ENCODE results near the gene SRP68.

The SRP68 gene

DNA sequence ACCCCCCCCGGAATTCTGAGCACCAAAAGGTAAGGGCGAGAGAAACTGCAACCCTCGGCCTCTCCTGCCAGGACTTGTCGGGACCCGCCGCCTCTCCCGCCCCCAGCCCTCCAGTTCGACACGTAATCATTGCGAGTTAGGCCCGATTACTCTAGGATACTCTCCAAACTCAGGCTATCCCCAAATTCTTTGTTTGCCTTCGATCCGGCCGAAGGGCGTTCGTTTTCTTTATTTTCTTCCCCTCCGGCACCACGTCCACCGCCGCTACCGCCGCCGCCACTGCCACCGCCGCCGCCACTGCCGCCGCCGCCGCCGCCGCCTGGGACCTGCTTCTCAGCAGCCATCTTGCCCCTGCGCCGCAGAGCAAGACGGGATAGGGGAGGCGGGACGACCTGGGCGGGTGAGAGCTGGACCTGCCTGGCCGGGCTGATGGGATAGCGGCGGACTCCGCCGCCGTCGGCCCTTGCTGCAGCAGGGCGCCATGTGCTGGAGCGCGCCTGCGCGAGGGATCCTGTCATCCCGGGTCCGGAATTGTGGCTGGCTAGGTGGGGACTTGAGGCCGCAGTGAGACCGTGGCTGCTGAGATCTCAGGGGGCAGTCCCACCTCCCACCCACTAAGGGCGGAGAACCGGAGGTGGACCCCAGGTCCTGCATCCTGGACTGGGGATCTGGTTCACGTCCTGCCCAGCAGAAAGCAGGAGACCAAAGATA, at the start of gene SRP68:
TSS of gene SRP68 (minus strand) at position 370 of the 711 bp plus-strand sequence. CDS start at position 344, 26 bp downstream.
- peak; percentile 78 for DNase-seq

DNA sequence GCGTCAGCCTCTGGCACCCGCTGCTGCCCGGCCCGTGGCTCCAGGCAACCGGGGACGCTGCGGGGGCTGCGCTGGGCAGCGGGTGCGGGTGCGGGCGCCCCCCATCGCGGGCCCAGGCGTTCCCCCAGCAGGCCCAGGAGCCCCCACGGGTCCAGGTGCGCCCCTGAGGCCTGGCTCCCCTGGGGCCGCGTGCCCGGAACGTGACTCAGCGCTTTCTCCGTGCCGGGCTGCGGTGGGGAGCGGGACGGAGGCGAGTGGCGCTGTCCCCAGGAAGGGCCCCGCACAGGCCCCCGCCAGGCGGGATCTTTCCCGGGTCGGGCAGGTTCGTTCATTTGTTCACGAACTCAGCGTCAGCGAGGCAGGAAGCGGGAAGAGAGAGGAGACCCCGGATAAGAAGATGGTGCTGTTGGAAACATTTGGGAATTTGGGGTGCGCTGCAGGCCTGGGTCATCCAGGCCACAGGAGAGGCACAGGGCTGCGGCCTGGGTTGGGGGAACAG, 49.7 kb upstream of the SRP68 start:
- DNase-seq = no peak

DNA sequence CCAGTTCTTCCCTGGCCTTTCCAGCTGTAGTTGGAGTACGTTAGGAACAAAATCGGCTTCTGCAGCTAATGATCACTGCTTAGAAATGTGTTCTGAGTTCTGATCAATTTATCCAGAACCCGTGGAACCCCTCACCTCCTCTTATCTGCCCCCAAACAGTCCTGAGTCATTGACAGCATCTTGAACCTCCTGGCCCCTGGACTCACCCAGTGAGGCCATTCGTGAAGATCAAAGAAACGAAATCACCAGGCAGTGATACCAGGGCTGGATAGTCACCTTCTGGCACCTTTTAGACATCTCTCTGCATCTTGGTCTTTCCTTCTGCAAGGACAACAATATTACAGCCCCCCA, 48.3 kb upstream of the SRP68 start:
- no peak for DNase-seq

DNA sequence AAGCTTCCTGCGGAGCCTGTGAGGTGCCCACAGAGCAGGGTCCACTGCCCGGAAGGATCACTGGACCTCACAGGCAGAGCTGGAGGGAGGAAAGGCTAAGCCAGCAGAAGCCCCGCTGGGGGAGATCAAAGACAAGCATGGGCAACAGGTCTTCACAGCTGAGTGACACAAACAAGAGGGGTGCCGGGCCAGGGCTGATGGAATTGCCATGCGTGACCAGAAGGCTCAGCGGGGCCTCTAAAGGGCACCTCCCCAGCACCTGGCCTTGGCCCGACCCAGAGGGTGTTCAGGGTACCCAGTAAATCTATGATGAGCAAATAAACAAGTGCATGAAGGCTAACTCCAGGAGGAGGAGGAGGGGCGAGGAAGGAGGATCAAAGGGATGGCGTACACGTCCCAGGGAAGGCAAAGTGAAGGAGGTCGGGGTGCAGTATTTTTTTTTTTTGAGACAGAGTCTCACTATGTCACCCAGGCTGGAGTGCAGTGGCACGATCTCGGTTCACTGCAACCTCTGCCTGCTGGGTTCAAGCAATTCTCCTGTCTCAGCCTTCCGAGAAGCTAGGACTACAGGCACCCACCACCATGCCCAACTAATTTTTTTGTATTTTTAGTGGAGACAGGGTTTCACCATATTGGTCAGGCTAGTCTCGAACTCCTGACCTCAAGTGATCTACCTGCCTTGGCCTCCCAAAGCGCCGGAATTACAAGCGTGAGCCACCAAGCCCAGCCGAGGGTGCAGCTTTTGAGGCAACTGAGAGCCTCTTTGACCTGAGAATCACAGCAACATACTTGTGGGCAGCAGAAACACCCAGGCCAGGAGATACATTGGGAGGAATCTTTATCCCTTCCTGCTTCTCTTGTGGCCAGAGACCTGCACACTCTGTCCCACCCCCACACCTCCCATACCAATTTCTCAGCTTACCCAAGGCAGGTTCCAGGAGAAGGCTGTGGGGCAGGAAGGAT, 47.4 kb upstream of the SRP68 start:
- DNase-seq = no peak

DNA sequence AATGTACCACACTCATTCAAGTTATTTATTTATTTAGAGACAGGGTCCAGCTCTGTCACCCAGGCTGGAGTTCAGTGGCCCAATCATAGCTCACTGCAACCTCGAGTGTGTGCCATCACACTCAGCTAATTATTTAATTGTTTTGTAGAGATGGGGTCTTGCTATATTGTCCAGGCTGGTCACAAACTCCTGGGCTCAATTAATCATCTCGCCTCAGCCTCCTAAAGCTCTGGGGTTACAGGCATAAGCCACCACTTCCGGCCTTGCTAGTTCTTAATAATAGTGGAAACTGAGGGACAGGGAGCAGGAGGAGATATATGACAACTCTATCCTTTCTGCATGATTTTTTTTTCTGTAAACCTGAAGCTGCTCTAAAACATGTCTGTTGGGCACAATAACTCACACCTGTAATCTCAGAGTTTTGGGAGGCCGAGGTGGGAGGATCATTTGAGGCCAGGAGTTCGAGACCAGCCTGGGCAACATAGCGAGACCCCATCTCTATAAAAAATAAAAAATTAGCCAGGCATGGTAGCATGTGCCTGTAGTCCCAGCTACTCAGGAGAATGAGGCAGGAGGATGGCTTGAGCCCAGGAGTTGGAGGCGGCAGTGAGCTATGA, 42.9 kb upstream of the SRP68 start:
- DNase-seq = no peak

DNA sequence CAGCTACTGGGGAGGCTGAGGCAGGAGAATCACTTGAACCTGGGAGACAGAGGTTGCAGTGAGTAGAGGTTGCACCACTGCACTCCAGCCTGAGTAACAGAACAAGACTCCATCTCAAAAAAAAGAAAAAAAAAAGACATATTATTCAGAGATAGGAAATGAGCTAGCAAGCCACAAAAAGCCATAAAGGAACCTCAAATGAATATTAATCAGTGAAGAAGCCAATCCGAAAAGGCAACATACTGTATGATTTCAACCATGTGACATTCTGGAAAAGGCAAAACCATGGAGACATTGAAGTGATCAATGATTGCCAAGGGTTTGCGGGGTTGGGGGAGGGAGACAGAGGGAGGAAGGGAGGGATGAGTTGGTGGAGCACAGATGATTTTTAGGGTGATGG, 39.6 kb upstream of the SRP68 start:
- DNase-seq = no peak

DNA sequence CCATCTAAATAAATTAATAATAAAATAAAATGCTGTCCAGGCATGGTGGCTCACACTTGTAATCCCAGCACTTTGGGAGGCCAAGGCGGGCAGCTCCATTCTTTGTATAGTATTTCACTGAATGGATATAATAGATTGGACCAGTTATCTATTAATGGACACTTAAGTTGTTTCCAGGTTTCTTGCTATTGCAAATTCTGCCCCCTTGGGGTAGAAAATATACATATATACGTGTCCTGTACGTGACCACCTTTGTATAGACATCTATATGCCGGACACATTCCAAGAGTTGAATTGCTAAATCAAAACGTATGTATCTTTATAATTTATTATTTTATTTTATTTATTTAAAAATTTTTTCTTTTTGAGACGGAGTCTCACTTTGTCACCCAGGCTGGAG, 35.2 kb upstream of the SRP68 start:
- no peak for DNase-seq

DNA sequence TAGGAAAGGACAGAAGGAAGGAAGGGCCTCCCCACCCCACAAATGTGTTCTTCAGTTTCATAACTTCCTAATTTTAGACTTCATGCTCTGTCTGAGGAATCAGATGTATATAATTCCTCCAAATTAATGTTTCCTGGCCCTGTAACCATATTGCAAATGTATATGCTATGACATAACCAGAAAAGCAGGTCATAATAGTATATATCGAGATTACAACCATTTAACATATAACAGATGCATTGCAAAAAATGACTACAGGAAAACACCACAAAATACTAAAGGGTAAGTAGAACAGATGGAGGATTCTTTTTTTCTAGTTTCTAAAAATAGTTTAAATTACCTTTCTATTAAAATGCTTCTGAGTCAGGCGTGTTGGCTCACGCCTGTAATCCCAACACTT, 34.4 kb upstream of the SRP68 start:
- DNase-seq = no peak

DNA sequence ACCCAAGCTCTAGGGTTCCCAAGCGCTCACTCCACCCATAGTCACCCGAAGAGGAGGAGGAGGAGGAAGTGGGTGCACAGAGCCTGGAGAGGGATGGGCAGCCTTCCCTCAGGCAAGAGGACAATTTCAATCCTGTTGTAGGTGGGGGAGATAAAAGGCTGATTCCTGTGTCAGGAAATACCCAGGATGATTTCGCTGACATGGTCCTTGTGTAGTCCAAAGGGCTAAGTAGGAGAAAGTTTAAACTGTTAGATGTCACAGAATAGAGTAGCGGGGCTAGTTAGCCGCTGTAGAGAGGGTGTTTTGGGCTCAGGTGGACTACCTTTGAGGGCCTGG, 32.5 kb upstream of the SRP68 start:
- no peak for DNase-seq

DNA sequence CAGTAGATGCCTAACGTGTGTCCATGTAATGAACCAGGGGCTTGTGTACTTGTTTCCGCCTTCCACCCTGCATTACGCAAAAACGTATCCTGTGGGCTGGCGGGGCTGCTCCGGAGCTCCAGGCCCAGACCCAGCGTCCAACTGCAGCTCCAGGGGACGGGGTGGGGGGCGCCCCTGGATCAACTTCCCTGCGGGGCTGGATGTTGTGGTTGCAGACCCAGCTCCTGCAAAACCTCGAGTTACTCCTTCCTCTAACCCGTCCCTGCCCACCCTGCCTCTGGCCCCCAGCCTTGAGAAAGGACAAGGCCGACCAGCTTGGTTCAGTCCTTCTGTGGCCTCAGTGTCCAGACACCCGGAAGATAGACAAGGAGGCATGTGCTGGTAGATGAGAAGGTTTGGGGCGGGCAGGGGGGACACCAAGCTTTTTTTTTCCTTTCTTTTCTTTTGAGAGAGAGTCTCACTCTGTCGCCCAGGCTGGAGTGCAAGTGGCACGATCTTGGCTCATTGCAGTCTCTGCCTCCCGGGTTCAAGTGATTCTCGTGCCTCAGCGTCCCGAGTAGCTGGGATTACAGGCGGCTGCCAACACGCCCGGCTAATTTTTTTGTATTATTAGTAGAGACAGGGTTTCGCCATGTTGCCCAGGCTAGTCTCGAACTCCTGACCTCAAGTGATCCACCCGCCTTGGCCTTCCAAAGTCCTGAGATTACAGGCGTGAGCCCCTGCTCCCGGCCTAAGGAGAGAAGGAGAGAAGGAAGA, 32.0 kb upstream of the SRP68 start:
- DNase-seq = no peak

DNA sequence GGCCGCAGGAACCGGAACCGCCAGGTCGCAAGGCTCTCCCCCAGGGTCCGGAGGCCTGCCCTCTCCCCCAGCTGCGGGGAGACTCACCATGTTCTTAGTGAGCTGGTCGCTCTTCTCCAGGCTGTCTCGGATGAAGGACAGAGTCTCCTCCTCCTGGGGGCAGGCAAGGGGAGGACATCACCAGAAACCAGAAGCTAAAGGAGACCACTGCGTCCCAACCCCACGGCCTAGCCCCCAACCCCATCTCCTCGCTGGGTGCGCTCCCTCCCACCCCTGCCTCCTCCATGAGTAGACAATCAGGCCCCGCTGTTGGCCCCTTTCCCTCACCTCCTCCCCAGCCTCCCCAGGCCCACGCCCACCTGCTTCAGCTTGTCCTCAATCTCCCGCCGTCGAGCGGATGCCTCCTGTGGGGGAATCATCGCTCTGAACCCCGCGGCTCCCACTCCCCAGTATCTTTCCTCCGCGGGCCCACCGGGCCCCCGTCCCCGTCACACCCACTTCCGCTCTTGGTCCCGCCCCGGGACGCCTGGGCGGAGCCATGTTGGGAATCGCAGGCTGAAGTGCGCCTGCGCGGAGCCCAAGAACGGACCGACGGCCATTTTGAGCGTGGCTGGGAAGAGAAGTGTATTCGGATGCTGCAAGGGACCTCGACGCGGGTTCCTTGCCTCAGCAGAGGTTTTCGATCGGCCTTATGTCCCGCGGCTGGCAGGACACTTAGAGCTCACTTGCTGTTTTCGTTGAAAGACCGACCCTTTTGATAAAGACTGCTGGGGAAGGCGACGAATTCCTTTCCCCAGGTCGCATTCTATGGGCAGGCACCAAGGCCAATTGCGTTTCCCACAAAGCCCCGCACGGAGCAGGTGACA, 31.2 kb upstream of the SRP68 start, which contains the start of gene EXOC7:
TSS of gene EXOC7 (minus strand) at position 514 of the 866 bp plus-strand sequence. CDS start at position 419, 95 bp downstream.
- peak; percentile 91 for DNase-seq

DNA sequence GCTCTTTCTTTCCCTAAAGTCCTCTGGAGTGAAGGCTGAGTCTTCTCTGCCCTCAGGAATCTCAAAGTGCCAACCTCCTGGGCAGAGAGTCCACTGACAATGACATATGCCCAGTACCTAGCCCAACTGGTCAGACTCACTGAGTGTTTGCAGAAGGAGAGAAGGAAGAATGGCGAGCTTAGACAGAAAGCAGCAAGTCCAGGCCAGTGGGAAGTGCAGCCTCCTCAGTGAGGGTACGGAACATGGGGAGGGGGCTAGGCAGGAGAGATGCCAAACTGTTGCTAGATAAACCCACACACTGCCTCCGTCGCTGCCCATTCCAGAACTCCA, 30.6 kb upstream of the SRP68 start:
- DNase-seq = no peak

DNA sequence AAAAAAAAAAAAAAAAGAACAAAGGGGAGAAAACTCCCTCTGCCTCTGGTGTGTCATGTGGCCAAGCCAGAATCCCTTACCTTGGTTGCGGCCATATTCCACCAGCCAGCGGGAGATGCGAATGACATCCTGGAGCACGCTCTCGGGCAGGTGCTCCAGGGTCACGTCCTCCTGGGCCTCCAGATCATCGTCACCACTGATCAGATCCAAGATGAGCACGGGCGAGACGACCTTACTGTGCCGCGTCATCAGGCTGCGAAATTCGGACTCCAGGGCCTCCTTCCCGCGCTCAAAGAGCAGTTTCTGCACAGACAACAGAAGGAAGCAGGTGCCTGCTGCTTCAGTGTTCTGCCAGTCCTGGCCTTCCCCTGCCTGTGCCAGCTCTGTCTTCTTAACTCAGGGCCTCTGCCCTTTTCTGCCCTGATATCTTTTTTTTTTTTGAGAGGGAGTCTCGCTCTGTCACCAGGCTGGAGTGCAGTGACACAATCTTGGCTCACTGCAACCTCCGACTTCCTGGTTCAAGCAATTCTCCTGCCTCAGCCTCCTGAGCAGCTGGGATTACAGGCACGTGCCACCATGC, 25.5 kb upstream of the SRP68 start:
- DNase-seq = no peak

DNA sequence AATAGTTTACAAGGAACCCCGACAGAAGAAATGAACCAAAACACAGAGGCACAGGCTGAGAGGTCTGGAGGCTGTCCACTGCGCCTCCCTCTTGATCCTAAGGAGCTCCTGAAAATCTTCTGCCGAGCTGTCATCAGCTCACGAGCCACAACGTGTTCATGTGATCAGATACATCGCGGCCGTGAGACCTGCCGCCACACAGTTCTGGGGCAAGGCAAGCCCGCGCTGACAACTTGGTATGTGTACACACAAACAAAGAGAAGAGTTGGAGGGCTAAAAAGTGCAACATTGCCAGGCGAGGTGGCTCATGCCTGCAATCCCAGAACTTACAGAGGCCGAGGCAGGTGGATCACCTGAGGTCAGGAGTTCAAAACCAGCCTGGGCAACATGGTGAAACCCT, 23.6 kb upstream of the SRP68 start:
- DNase-seq = no peak

DNA sequence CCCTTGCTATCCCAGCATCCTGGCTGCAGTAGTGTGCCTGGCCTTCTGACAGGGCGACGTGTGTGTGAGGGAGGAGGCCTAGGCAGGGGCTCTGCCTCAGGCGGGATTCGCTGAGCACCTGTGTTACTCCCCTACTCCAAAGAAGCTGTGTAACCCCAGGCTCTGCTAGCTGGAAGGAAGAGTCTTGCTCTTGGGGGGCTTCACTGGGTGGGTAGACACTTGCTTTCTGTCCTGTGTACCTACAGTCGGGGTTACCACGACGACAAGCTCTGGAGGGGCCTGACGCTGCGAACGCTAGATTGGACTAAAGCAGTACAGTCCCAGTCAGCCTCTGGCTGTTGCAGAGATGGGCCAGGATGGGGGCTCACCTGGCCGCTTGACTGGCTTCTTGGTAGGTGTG, 21.7 kb upstream of the SRP68 start:
- no peak for DNase-seq

DNA sequence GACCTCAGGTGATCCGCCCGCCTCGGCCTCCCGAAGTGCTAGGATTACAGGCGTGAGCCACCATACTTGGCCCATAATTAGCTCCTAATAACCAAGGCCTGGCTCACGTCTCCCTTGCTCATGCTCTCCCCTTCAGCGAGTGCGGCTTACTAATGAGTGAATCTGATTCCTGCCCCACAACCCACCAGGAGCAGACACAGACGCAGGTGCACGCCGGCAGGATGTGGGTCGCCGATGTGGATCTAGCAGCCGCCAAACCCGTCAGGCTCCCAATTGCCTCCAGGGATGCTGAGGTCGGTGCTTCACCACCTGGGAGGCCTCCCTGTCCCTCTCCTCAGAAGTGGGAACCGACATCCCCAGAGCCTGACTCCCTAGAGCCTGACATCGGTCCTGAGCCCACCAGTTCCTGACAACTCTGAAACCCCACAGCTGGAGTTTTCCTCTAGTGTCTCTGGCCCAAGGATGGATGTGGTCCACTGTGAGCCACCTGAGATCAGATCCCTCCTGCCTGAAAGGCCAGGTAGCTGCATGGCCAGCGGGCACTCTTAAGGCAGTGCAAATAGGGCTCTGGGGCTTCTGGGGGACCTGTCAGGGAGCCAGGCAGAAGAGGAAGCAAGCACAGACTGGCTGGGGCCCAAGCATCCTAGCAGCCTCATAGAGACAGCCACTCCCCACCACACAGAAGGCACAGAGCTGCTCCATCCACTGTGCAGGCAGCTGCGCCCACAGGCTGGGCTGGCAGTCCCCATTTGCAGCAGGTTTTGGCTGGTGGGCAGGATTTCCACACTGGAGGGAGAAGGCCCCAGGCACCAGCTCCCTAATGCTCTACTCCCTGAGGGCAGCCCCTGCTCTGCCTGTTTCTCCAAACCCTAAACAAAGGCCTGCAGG, 20.5 kb upstream of the SRP68 start:
- no peak for DNase-seq

DNA sequence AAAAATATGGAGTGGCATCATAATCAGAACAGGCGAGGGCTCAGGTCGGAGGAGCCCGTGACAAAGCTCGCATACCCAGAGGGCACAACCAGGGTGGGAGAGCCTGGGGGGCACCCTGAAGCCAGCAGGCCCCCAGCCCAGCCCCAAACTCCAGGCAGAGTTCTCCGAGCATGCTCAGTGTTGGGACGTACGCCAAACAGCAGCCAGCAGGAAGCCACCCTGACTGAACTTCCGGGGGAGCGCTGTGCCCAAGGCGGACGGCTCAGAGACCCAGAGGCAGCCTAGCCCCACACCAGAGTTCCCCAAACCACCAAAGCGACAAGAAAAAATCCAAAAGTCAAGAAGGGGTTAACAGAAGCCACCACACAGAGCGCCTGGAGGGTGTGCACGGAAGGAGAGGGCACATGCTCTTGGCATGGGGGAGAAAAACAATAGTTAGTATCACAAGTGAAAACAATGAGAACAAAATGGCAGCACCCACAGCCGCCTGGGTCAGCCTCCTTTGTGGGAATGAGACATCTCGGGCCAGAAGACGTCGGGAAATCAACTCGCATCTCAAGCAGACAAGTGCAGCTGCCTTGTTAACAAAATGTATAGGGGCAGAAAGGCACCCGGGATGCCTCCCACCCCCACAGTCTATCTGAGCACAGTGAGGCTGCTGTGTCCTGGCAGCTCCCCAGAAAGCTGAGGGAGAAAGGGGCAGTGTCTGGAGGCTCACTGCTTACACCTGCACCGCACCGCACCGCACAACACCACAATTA, 19.4 kb upstream of the SRP68 start:
- no peak for DNase-seq

DNA sequence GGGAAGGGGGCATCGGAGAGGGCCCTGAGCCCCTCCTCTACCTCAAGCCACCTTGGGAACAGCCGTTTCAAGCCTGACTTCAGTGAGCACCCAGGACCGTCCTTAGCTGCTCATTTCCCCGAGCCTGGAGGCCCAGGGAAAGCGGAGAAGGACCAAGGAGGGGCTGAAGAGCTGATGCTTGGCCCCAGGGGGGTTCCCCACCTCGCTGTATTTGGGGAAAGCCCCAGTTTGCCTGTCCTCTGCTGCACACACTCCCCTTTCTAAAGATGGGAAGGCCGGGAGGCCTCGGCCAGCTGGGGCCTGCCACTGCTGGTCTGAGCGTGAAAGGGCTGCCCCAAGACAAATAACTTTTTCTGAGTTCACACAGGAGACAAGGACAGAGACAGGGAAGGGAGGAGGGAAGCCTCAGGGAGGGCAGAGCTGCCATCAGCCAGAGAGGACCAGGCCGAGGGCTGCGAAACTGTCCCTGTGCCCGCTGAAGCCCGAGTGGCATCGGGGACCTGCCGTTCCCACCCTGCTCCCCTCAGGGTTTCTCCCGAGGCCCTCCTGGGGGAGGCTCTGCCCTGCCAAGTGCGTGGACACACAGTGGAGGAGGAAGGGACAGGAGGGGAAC, 18.3 kb upstream of the SRP68 start:
- DNase-seq = no peak

Measured in activated effector memory CD4-positive, alpha-beta T cell treated with Interleukin-2 at 50 U/mL for 16 hours (primary cell).